Skeletal muscle satellite cell (primary cell): Measurements from ENCODE around the gene SCARB1.

Source experiments
- H3K27me3 ChIP-seq: 2 replicates; pipeline ENCODE4 v1.7.0; 2013; ENCODE audit warnings: low read length; ENCODE audit not compliant: control insufficient read depth, insufficient read depth
- H3K36me3 ChIP-seq: 2 replicates; pipeline ENCODE4 v1.7.0; 2013; ENCODE audit warnings: mild to moderate bottlenecking, control low read depth, low read length; ENCODE audit not compliant: insufficient read depth
- H3K4me1 ChIP-seq: 2 replicates; pipeline ENCODE4 v1.7.0; 2013; ENCODE audit warnings: low read length; ENCODE audit not compliant: control insufficient read depth, insufficient read depth
- H3K4me2 ChIP-seq: 2 replicates; pipeline ENCODE4 v1.7.0; 2013; ENCODE audit warnings: mild to moderate bottlenecking, low read length
- H3K4me3 ChIP-seq: 2 replicates; pipeline ENCODE4 v1.7.0; 2013; ENCODE audit warnings: low read length
- H3K9ac ChIP-seq: 2 replicates; pipeline ENCODE4 v1.7.0; 2013; ENCODE audit warnings: mild to moderate bottlenecking, low read depth, low read length, moderate library complexity
- H3K9me3 ChIP-seq: replicated peaks from 2 replicates; pipeline ENCODE4 v1.7.0; 2013; ENCODE audit warnings: mild to moderate bottlenecking, control low read depth, low read length

The SCARB1 gene

DNA sequence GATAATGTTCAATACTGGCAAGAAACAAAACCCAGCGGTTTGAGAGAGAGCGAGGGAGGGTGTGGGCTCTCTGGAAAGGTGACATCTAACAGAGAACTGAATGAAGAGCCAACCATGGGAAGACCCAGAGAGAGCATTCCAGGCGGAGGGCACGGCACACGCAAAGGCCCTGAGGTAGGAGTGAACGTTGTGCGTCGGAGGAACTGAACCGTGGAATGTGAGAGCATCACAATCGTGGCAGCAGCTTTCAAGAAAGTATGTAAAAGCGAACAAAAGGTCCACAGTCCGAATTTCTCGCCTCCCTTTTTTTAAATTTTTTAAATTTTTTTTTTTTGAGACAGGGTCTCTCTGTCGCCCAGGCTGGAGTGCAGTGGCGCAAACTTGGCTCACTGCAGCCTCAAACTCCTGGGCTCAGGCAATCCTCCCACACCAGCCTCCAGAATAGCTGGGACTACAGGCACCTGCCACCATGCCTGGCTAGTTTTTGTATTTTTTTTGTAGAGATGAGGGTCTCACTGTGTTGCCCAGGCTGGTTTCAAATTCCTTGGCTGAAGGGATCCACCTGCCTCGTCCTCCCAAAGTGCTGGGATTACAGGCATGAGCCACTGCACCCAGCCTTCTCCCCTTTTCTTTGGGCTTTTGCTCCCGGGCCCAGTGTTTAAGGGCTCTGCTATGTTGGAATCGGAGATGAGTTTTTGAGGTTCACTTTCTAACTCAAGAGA lies 15.3 kb upstream of the SCARB1 start:
- Histone ChIP-seq H3K9ac (no peak overlapping the region), H3K27me3 (no peaks in the 10 kb centered on the region), H3K4me2 (no peak overlapping the region), H3K4me3 (no peak overlapping the region), H3K4me1 (no peaks in the 10 kb centered on the region), H3K36me3 (no peaks in the 10 kb centered on the region), H3K9me3 (no peaks in the 10 kb centered on the region)

DNA sequence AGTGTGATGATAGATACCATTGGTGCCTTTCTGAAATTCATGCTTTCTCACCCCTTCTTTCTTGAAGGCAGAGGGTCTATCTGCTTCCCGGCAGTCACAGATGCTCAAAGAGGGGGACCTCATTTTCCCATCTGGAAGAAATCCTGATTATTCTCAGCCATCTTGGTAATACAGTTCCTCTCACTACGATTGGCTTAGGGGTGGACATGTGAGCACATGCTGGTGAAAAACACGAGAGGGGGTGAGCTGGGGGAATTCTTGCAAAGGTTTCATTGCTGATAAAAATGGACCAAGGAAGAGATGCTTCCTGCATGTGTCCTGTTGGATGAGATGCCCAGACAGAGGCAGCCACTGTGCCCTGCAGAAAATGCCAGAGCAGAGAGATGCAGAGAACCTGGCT lies 13.8 kb upstream of the SCARB1 start:
- H3K4me2 ChIP-seq = no peak overlapping the region
- H3K4me3 ChIP-seq = no peak overlapping the region
- no peak overlapping the region for H3K9ac ChIP-seq
- H3K9me3 ChIP-seq = no peaks in the 10 kb centered on the region
- no peaks in the 10 kb centered on the region for H3K4me1 ChIP-seq
- no peaks in the 10 kb centered on the region for H3K27me3 ChIP-seq
- H3K36me3 ChIP-seq = no peaks in the 10 kb centered on the region

DNA sequence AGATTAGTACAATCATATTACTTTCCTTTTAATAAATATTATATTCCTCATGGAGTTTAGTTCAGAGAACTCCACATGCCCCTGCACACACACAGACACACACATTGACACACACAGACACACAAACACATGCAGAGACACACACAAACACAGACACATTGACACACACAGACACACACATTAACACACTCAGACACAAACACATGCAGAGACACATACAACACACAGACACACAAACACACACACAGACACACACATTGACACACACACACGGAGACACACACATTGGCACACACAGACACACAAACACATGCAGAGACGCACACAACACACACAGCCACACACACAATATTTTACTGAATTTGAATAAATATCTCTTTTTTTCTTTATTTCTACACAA lies 12.5 kb upstream of the SCARB1 start:
- Histone ChIP-seq H3K4me2 (no peak overlapping the region), H3K36me3 (no peaks in the 10 kb centered on the region), H3K27me3 (peaks cover 6% of the 10 kb centered on the region), H3K4me3 (no peak overlapping the region), H3K9me3 (no peaks in the 10 kb centered on the region), H3K9ac (no peak overlapping the region), H3K4me1 (no peaks in the 10 kb centered on the region)

DNA sequence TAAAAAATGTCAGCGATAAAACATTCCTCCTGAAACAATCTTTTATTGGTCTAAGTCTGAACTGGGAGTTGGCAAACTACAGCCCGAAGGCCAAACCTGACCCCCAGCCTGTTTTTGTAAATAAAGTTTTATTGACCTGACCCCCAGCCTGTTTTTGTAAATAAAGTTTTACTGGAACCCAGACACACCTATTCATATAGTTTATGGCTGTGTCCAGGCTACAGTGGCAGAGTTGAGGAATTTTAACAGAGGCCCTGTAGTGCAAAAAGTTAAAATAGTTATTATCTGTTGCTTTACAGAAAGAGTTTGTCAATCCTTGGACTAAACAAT lies 12.1 kb upstream of the SCARB1 start:
- H3K4me3 ChIP-seq = no peak overlapping the region
- no peaks in the 10 kb centered on the region for H3K9me3 ChIP-seq
- H3K4me2 ChIP-seq = no peak overlapping the region
- no peaks in the 10 kb centered on the region for H3K4me1 ChIP-seq
- peaks cover 7% of the 10 kb centered on the region for H3K27me3 ChIP-seq
- no peaks in the 10 kb centered on the region for H3K36me3 ChIP-seq
- no peak overlapping the region for H3K9ac ChIP-seq

DNA sequence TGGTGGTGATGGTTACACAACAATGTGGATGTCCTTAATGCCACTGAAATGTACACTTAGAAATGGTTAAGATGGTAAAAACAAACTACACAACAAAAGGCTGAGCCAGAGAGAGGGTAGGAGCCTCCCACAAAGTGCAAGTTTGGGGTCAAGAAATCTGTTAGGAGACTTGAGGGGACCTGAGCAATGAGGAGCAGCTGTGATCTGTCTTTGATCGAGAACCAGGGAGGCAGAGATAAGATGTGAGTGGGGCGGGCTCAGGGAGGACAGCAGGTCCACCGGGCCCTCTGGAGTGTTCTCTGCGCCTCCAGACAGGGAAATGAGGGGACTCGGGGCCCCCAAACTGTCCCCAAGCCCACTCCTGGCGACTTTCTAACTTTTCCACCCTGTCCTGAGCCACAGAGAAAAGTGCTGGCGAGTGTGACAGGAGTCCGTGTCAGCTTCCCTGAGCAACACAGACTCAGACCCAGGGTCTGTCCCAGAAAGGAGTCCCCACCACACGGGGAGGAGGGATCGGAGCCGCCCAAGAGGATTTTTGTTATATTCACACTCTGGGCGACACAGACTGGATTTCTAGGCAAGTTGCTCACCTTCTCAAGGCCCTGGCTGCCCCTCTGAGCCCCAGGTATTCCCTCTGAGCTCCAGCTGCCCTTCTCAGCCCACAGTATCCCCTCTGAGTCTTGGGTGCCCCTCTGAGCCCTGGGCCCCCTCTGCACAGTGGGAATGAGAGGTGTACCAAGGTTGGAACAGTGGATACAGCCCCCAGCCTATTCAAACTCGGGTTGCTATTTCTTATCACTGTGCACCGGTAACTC lies 11.5 kb upstream of the SCARB1 start:
- peaks cover 7% of the 10 kb centered on the region for H3K27me3 ChIP-seq
- no peak overlapping the region for H3K4me2 ChIP-seq
- no peak overlapping the region for H3K4me3 ChIP-seq
- no peaks in the 10 kb centered on the region for H3K36me3 ChIP-seq
- H3K9me3 ChIP-seq = no peaks in the 10 kb centered on the region
- no peaks in the 10 kb centered on the region for H3K4me1 ChIP-seq
- H3K9ac ChIP-seq = no peak overlapping the region

DNA sequence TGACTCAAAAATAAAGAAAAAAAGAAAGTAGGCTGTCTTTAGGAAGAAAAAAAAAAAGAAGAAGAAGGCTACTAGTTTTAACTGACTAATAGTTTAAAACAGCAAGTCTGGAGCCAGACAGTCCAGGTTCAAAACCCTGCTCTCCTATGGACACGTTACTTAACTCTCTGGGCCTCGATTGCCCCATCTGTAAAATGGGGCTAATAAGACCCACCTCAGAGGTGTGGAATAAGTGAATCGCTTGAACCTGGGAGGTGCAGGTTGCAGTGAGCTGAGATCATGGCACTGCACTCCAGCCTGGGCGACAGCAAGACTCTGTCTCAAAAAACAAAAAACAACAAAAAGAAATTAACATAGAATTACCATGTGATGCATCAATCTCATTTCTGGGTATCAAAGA lies 10.5 kb upstream of the SCARB1 start:
- Histone ChIP-seq H3K4me1 (no peaks in the 10 kb centered on the region), H3K9me3 (no peaks in the 10 kb centered on the region), H3K36me3 (no peaks in the 10 kb centered on the region), H3K4me2 (no peak overlapping the region), H3K27me3 (peaks cover 7% of the 10 kb centered on the region), H3K9ac (no peak overlapping the region), H3K4me3 (no peak overlapping the region)

DNA sequence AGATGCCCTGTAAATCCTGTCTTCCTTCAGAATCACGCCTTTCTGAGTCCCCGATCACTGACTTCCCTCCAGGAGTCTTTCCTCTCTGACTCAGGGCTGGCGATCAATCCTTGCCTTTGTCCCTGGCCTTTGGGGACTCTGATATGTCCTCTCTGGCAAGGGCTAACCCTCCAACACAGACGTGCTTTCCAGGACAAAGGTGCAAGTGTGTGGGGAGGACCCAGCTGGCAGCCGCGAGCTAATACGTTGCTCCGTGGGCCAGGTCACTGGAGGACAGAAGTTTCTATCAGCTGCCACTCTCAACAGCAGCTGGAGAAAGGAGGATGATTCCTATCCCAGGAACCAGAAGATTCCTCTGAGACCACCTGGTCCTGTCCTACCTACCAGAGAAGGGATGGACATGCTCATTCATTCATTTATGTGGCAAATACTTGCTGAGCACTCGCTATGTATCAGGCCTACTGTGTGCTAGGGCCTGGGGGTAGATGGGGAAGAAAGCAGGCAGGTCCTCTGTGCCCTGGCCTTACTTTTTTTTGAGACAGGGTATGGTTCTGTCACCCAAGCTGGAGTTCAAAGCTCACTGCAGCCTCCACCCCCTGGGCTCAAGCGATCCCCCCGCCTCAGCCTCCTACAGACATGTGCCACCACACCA lies 8.5 kb upstream of the SCARB1 start:
- no peaks in the 10 kb centered on the region for H3K9me3 ChIP-seq
- no peak overlapping the region for H3K9ac ChIP-seq
- no peak overlapping the region for H3K4me3 ChIP-seq
- no peaks in the 10 kb centered on the region for H3K36me3 ChIP-seq
- no peak overlapping the region for H3K4me2 ChIP-seq
- peaks cover 5% of the 10 kb centered on the region for H3K4me1 ChIP-seq
- peaks cover 7% of the 10 kb centered on the region for H3K27me3 ChIP-seq

DNA sequence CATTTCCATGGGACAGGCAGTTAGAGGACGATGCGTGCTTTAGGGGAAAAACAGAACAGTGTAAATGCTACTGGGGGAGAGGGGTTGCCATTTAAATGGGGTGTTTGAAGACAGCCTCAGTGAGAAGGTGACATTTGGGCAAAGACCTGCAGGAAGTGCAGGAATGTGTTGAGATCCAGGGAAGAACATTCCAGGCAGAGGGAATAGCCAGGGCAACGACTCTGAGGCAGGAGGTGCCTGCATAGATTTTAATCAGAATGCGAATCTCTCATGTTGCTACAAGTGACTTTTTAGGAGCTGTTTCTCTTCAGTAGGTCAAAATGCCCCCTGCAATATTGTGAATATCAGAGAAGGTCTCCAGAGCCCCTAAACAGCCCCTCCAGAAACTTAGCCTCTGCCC lies 7.6 kb upstream of the SCARB1 start:
- Histone ChIP-seq H3K9ac (no peak overlapping the region), H3K4me2 (no peak overlapping the region), H3K36me3 (no peaks in the 10 kb centered on the region), H3K4me3 (no peak overlapping the region), H3K9me3 (no peaks in the 10 kb centered on the region), H3K4me1 (peaks cover 6% of the 10 kb centered on the region), H3K27me3 (peaks cover 7% of the 10 kb centered on the region)

DNA sequence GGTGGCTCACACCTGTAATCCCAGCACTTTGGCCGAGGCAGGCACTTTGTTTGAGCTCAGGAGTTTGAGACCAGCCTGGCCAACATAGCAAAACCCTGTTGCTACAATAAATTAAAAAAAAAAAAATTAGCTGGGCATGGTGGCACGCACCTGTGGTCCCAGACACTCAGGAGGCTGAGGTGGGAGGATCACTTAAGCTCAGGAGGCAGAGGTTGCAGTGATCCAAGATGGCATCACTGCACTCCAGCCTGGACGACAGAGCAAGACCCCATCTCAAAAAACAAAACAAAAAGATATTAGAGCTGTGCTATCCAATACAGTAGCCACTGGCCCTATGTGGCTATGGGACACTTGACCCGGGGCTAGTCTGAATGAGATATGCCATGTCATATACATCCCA lies 6.9 kb upstream of the SCARB1 start:
- Histone ChIP-seq H3K9me3 (no peaks in the 10 kb centered on the region), H3K4me2 (no peak overlapping the region), H3K27me3 (peaks cover 7% of the 10 kb centered on the region), H3K4me3 (no peak overlapping the region), H3K36me3 (no peaks in the 10 kb centered on the region), H3K9ac (no peak overlapping the region), H3K4me1 (peaks cover 6% of the 10 kb centered on the region)

DNA sequence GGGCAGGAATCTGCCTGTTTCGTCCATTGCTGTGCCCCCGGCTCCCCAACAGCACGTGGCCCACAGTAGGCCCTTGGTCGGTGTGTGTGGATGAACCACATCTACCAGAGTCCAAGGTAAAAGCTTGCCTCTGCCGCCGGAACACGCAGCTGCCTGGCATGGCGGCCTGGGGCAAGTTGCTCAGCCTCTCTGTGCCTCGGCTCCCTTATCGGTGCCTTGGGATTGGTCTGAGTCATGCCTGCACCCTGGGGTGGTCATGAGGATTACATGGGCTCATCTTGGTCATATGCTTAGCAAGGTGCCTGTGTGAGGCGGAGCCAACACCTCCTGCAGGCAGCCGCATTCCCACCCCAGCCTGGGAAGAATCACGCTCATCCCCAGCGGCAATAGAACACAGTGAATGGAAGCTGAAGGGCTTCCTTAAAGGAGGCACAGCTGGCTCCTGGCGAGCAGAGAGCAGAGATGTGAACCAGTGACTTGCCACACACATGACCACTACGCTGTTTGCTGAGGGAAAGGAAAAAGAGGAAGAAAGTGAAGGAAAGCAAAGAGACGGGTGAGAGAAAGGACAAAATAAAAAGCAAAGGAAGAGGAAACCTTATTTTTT lies 5.5 kb upstream of the SCARB1 start:
- Histone ChIP-seq H3K4me2 (no peak overlapping the region), H3K4me1 (peaks cover 9% of the 10 kb centered on the region), H3K9me3 (no peaks in the 10 kb centered on the region), H3K4me3 (no peak overlapping the region), H3K9ac (no peak overlapping the region), H3K36me3 (no peaks in the 10 kb centered on the region), H3K27me3 (peaks cover 7% of the 10 kb centered on the region)

DNA sequence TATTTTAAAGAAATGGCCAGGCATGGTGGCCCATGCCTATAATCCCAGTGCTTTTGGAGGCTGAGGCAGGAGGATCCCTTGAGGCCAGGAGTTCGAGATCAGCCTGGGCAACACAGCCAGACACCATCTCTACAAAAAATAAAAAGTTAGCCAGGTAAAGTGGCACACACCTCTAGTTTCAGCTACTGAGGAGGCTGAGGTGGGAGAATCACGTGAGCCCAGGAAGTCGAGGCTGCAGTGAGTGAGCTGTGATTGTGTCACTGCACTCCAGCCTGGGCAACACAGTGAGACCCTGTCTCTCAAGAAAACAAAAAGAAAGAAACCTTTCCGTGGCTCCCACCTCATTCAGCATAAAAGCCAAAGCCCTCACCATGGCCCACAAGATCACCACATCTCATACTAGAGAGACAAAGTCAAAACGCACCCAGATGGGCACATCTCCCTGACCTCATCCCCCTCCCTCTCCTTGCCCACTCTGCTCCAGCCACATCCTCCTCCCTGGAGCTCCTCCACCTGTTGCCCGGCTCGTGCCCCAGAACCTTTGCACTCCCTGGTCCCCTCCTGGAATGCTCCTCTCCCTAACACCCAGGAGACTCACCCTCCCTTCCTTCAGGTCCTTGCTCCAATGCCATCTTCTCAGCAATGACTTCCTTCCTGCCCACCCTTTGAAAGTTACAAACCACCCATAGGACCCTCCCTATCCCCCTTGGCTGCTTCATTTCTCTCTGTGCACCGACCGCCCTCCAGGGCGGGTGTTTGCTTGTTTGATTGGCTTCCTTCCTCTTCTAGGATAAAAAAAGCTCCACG lies 4.8 kb upstream of the SCARB1 start:
- Histone ChIP-seq H3K9ac (no peak overlapping the region), H3K36me3 (no peaks in the 10 kb centered on the region), H3K27me3 (peaks cover 7% of the 10 kb centered on the region), H3K9me3 (no peaks in the 10 kb centered on the region), H3K4me2 (no peak overlapping the region), H3K4me3 (no peak overlapping the region), H3K4me1 (peaks cover 13% of the 10 kb centered on the region)
